AG09319 (cell line): Measurements from ENCODE around the gene FOSB.
A peak's percentile ranks its signal among the peaks of the same experiment; 100 is the strongest.
"Not testable (repeated sequence)": the region's sequence is repeated elsewhere in the genome, so short reads cannot be mapped to it uniquely, and the experiment has no call there.

ENCODE experiments used
- DNase-seq: peaks from one replicate; pipeline ENCODE4 v3.0.0-alpha.2; 2010; ENCODE audit warnings: low read depth; ENCODE audit errors: extremely low read depth
- TF ChIP-seq, protein P1 (sequence below): IDR thresholded peaks from 2 replicates; pipeline ENCODE4 v1.5.1; 2011; ENCODE audit warnings: low read depth, mild to moderate bottlenecking, inconsistent platforms, low read length, moderate library complexity

FOSB gene

DNA sequence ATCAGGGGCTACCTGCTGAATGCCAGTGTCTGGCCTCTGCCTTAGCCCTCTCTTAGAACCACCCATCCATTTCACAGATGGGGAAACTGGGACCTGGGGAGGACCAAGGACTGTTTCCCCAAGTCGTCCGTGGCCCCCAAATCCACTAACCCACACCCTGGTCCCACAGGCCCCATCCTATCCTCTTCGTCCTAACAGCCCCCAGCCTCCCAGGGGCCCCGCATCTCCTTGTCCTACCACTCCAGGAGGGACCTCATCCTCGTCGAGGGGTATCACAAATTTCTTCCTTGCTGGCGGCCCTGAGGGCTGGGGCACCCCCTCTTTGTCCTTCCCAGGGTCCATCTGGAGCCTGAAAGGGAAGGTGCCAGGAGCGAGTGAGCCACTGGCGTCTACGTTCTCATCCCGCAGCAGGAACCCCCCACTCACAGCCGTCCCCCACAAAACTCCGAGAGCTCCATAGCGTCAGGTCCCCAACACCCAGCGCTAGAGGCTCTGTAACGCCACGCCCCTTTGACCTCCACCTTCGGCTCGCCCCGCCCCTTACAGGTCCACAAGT, 44.7 kb upstream of the FOSB start:
- DNase-seq, result no peak

DNA sequence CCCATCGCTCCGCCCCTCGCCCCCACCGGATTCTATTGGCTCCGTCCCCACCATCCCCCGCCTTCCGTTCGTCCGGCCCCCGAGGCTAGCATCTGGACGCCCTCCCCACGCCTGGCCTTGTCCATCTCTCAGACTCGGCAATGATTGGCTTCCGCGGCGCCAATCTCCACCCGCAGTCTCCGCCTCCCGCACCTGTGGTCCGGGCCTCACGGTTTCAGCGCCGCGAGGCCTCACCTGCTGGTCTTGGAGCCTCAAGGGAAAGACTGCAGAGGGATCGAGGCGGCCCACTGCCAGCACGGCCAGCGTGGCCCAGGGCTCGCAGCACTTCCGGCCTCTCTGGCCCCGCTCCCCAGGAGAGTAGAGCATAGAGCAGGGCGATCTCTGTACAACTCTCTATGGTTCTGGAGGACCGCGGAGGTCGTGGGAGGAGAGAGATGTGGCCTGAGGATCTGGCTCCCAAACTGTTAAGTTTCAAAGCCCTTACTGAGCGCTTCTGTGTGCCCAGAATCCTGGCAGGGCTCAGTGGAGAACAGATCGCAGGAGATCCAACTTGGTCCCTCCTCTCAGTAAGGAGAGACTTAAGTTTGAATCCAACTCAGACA, 44.1 kb upstream of the FOSB start, which contains the start of gene ERCC1:
ERCC1 (minus strand) TSS at position 329 of the 602 bp plus-strand sequence. CDS start 543 bp downstream, outside the sequence.
- TF ChIP-seq, protein P1, sequence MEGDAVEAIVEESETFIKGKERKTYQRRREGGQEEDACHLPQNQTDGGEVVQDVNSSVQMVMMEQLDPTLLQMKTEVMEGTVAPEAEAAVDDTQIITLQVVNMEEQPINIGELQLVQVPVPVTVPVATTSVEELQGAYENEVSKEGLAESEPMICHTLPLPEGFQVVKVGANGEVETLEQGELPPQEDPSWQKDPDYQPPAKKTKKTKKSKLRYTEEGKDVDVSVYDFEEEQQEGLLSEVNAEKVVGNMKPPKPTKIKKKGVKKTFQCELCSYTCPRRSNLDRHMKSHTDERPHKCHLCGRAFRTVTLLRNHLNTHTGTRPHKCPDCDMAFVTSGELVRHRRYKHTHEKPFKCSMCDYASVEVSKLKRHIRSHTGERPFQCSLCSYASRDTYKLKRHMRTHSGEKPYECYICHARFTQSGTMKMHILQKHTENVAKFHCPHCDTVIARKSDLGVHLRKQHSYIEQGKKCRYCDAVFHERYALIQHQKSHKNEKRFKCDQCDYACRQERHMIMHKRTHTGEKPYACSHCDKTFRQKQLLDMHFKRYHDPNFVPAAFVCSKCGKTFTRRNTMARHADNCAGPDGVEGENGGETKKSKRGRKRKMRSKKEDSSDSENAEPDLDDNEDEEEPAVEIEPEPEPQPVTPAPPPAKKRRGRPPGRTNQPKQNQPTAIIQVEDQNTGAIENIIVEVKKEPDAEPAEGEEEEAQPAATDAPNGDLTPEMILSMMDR, result no peak
- DNase-seq, result peak; percentile 81

More for the DNA sequence above, 44.7 kb upstream of the FOSB start:
- TF ChIP-seq, protein P1, result no peak

DNA sequence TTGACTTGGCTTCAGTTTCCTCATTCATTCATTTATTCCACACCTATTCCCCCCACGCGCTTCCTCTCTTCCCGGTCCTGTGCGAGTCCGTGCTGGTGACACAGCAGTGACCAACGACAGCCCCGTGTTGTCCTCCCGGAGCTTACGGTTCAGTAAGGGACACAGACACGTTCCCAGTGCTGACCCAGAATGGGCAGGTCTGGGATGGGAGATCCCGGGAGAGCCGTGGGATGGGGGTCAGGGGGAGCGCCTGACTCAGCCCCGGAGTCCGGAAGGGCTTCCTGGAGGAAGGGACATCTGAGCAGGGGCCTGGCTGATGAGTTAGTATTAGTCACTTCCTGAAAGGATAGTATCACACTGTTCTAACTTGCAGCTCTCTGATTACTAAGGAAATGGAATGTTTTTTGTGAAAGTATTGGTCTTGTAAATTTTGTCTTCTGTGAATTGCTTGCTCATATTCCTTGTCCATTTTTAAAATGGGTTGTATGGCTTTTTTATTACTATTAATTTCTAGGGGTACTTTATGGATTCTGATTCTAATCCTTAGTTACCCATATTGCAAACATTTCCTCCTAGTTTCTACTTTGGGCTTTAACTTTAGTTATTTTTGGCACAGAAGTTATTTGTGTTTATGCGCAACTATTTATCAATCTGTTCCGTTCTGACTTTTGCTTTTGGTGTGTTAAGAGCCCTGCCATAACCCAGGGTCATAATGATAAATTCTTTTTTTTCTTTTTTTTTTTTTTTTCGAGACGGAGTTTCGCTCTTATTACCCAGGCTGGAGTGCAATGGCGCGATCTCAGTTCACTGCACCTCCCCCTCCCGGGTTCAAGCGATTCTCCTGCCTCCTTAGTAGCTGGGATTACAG, 43.4 kb upstream of the FOSB start:
- DNase-seq, result peak; percentile 71
- TF ChIP-seq, protein P1, result no peak

GRCh38 chr19:45428384-45429231, 39.2 kb upstream of the FOSB start:
- no peak for DNase-seq
- TF ChIP-seq, protein P1, result peak; percentile 44

DNA sequence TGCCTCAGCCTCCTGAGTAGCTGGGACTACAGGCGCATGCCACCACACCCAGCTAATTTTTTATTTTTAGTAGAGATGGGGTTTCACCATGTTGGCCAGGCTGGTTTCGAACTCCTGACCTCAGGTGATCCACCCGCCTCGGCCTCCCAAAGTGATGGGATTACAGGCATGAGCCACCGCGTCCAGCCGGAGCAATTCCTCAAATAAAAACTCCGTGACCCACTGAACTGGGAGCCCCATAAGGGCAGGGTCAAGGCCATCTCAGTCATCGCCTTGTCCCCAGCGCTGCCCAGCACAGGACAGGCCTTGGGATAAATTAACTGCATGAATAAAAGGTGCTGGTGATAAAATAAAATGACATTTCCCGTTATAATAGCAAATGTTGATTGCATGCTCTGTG, 37.9 kb upstream of the FOSB start:
- DNase-seq, result not testable (repeated sequence)

- DNase-seq, result not testable (repeated sequence)
Measured at GRCh38 chr19:45431008-45431407, 36.8 kb upstream of the FOSB start.

DNA sequence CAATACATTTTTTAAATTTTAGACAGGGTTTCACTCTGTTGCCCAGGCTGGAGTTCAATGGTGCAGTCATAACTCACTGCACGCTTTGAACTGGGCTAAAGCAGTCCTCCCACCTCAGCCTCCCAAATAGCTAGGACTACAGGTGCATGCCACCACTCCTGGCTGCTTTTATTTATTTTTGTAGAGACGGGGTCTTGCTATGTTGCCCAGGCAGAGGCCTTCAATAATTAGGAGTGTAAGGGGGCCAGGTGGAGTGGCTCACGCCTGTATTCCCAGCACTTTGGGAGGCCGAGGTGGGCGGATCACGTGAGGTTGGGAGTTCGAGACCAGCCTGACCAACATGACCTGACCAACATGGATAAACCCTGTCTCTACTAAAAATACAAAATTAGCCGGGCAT, 35.3 kb upstream of the FOSB start:
- not testable (repeated sequence) for DNase-seq

GRCh38 chr19:45437328-45437727, 30.5 kb upstream of the FOSB start:
- no peak for DNase-seq
- TF ChIP-seq, protein P1, result no peak
